Spleen (tissue), 11 donors: ENCODE results near the gene C22orf31. TPM values are rescaled to one million over a fixed set of nuclear protein-coding genes. Genes with fewer than 3 reads are reported as not detected.

Experiments
- DNase-seq: peaks from one replicate; pipeline ENCODE4 v3.0.0-alpha.2; 2020
- H3K27ac ChIP-seq, 8 donors: fragments of 200-600 bp; sonication (generic) in 7 of 8; 1 replicate in 4 of 8; 2 replicates in 4 of 8; pipeline versions ENCODE4 v1.5.0 to v1.8.0; 2016 to 2021; ENCODE audit warnings: inconsistent platforms in 4 of 8, mild to moderate bottlenecking in 4 of 8, moderate library complexity in 1 of 8
- H3K27me3 ChIP-seq, 7 donors: fragments of 200-600 bp; sonication (generic) in 6 of 7; replicated peaks in 1 of 7; 1 replicate in 4 of 7; 2 replicates in 3 of 7; pipeline versions ENCODE4 v1.5.0 to v1.8.0; 2016 to 2021; ENCODE audit warnings: inconsistent platforms in 3 of 7, mild to moderate bottlenecking in 1 of 7
- H3K36me3 ChIP-seq, 6 donors: fragments of 200-600 bp; sonication (generic) in 5 of 6; 1 replicate in 4 of 6; 2 replicates in 2 of 6; pipeline versions ENCODE4 v1.5.0 to v1.8.0; 2016 to 2021; ENCODE audit warnings: inconsistent platforms in 2 of 6
- H3K4me1 ChIP-seq, 6 donors: fragments of 200-600 bp; sonication (generic) in 5 of 6; 1 replicate in 3 of 6; 2 replicates in 3 of 6; pipeline versions ENCODE4 v1.5.0 to v1.8.0; 2016 to 2021; ENCODE audit warnings: inconsistent platforms in 3 of 6
- H3K4me3 ChIP-seq, 8 donors: fragments of 200-600 bp; sonication (generic) in 7 of 8; 1 replicate in 4 of 8; 2 replicates in 4 of 8; pipeline versions ENCODE4 v1.5.0 to v1.8.0; 2016 to 2021; ENCODE audit warnings: inconsistent platforms in 4 of 8, mild to moderate bottlenecking in 4 of 8, moderate library complexity in 2 of 8
- H3K9me3 ChIP-seq, 8 donors: fragments of 200-600 bp; sonication (generic) in 7 of 8; 1 replicate in 4 of 8; 2 replicates in 4 of 8; pipeline versions ENCODE4 v1.5.0 to v1.8.0; 2016 to 2021; ENCODE audit warnings: inconsistent platforms in 4 of 8
- CTCF ChIP-seq, 11 experiments: fragments of 200-600 bp in 7 of 11; fragments of 450-650 bp in 4 of 11; sonication (generic) in 4 of 11; IDR thresholded peaks in 8 of 11; conservative IDR thresholded peaks in 3 of 11; 1 replicate in 7 of 11; 2 replicates in 4 of 11; pipeline versions ENCODE4 v1.4.0 to v1.8.0; 2016 to 2021; ENCODE audit warnings: antibody characterized with exemption in 11 of 11, inconsistent platforms in 4 of 11, mild to moderate bottlenecking in 1 of 11
- POLR2A ChIP-seq, 3 donors: fragments of 450-650 bp; IDR thresholded peaks; one replicate each; pipeline ENCODE4 v1.5.1; 2017; ENCODE audit warnings: antibody characterized with exemption in 3 of 3, mild to moderate bottlenecking in 1 of 3
- POLR2AphosphoS5 ChIP-seq, 3 donors: sonication (generic); formaldehyde crosslinking; IDR thresholded peaks; one replicate each; pipeline ENCODE4 v1.5.1; 2017; ENCODE audit warnings: antibody characterized with exemption in 3 of 3
- WGBS, 5 donors: extraction: QIAGEN DNeasy Blood & Tissue Kit in 3 of 5; methylation state at CpG; one replicate each; pipeline versions ENCODE4 v1.1.5 to v1.1.7; 2013 to 2018; 5-methylcytosine and 5-hydroxymethylcytosine counted together
- intact Hi-C: fragments of 100-400 bp; cut with DNase I; formaldehyde crosslinking; loops from one replicate; pipeline ENCODE4 v1.15.0; 2023; ENCODE audit warnings: low total_unique reads
- polyA plus RNA-seq, 3 donors: library from polyadenylated mRNA; stranded (reverse); fragments of 200-250 nt; gene quantifications; one replicate each; pipeline ENCODE4 v1.2.1, GENCODE V29; 2013
- total RNA-seq, 7 donors: library from RNA; depleted of rRNA in 3 of 7; stranded (reverse); fragments of >200 nt in 3 of 7; fragmentation: NEBNext Ultra II Directional in 4 of 7; extraction: Animal tissue kit (Norgen Biotek cat#: 25700) in 4 of 7; gene quantifications; one replicate each; pipeline versions ENCODE4 v1.1.0 to v1.2.1, GENCODE V29; 2016 to 2021
- donor health status: healthy with polysubstance abuse.
- donor health status: DM: no; HTN: no; CAD: no; lungs with moderate emphysema.
- donor health status: DM: no; HTN: no; CAD: no.
- donor health status: Bipolar disorder and iron deficiency.
- donor health status: healthy.
- donor health status: DM: no; HTN: no; CAD: no.
- donor health status: DM: yes; HTN: yes; CAD: no.

Gene C22orf31
- total and polyA plus RNA-seq, 10 donors = not detected

GRCh38 chr22:29082826-29083545 is 21.4 kb upstream of the C22orf31 start:
- 80 to 93% (median 89%) methylated on average over 7 of the region's 7 CpGs for WGBS, 5 donors
- Histone ChIP-seq H3K27ac (peak overlapping the region in 6 of 8 donors; percentile 30 to 77 (median 54)), H3K9me3 (no peaks in the 10 kb centered on the region), H3K4me3 (no peak overlapping the region), H3K4me1 (peaks cover 0 to 60% (median 17%) of the 10 kb centered on the region in 6 donors), H3K36me3 (no peaks in the 10 kb centered on the region), H3K27me3 (no peaks in the 10 kb centered on the region)
- no peak for DNase-seq
- TF ChIP-seq POLR2AphosphoS5 (IDR thresholded peaks at IDR 0.05) (no peak), POLR2A (IDR thresholded peaks at IDR 0.05) (no peak), CTCF (IDR thresholded peaks at IDR 0.05 in 8 of 11, conservative IDR thresholded peaks at IDR 0.05 in 3 of 11) (no peak)
- intact Hi-C loops = no loop called here

GRCh38 chr22:29081517-29082236 is 20.0 kb upstream of the C22orf31 start:
- Histone ChIP-seq H3K4me1 (peaks cover 0 to 63% (median 17%) of the 10 kb centered on the region in 6 donors), H3K27ac (peak overlapping the region in 1 of 8 donors; percentile 42), H3K36me3 (no peaks in the 10 kb centered on the region), H3K4me3 (no peak overlapping the region), H3K9me3 (no peaks in the 10 kb centered on the region), H3K27me3 (peaks cover 0 to under 1% (median 0%) of the 10 kb centered on the region in 7 donors)
- TF ChIP-seq POLR2A (IDR thresholded peaks at IDR 0.05) (no peak), CTCF (IDR thresholded peaks at IDR 0.05 in 8 of 11, conservative IDR thresholded peaks at IDR 0.05 in 3 of 11) (no peak), POLR2AphosphoS5 (IDR thresholded peaks at IDR 0.05) (no peak)
- 52 to 81% (median 68%) methylated on average over 3 of the region's 3 CpGs for WGBS, 5 donors
- intact Hi-C loops = no loop called here
- DNase-seq = no peak

GRCh38 chr22:29080106-29080975 is 18.7 kb upstream of the C22orf31 start:
- peaks cover 0 to 63% (median 17%) of the 10 kb centered on the region in 6 donors for H3K4me1 ChIP-seq
- no peak overlapping the region for H3K4me3 ChIP-seq
- intact Hi-C loops = no loop called here
- TF ChIP-seq POLR2A (IDR thresholded peaks at IDR 0.05) (no peak), POLR2AphosphoS5 (IDR thresholded peaks at IDR 0.05) (no peak), CTCF (IDR thresholded peaks at IDR 0.05 in 8 of 11, conservative IDR thresholded peaks at IDR 0.05 in 3 of 11) (no peak)
- peaks cover 0 to 13% (median 0%) of the 10 kb centered on the region in 7 donors for H3K27me3 ChIP-seq
- DNase-seq = no peak
- no peaks in the 10 kb centered on the region for H3K9me3 ChIP-seq
- WGBS, 5 donors = 78 to 87% (median 82%) methylated on average over 7 of the region's 7 CpGs
- no peaks in the 10 kb centered on the region for H3K36me3 ChIP-seq
- peak overlapping the region in 3 of 8 donors; percentile 3 to 46 (median 44) for H3K27ac ChIP-seq
